ENCODE measurements around the gene SSR2. TPM values are rescaled to one million over a fixed set of nuclear protein-coding genes. Genes with fewer than 3 reads are reported as not detected.

The SSR2 gene
- total RNA-seq, 4 donors from 2014 or later: 97.6 to 474 (median 227) TPM

DNA sequence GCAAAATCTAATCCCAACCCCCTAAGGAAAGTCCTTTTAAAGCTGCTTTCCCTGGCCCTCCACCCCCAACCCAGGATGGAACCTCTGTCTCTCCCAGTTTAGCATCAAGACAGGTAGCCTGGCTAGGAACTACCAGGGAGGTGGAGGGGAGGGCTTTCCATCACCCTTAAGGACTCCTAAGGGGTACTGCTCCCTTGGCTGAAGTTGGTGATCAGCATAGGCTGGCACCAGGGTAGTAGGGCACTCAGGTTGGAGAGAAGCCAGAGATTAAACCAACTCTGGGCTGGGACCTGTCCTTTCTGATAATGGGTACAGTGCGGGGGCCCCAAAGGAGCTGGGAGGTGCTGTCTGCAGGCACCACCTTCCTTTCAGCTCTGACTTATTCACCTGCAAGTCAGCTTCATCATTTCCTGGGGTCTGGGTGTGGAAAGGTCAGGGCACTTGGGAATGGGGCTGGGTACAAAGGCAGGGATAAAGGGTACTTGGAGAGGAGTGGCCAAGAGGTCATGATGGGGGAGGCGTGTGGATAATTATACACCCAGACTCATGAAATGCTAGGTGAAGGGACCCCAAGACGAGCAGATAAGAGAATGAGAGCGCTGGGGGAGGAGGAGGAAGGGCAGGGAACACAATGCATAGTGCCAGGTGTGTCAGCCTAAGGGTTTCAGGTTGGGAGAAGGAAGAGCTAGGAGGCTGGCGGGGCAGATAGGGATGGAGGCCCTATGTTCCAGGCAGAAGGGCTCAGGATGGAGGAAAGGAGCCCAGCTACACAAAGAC is 43.6 kb downstream of the SSR2 start:
- TF ChIP-seq, protein P1, sequence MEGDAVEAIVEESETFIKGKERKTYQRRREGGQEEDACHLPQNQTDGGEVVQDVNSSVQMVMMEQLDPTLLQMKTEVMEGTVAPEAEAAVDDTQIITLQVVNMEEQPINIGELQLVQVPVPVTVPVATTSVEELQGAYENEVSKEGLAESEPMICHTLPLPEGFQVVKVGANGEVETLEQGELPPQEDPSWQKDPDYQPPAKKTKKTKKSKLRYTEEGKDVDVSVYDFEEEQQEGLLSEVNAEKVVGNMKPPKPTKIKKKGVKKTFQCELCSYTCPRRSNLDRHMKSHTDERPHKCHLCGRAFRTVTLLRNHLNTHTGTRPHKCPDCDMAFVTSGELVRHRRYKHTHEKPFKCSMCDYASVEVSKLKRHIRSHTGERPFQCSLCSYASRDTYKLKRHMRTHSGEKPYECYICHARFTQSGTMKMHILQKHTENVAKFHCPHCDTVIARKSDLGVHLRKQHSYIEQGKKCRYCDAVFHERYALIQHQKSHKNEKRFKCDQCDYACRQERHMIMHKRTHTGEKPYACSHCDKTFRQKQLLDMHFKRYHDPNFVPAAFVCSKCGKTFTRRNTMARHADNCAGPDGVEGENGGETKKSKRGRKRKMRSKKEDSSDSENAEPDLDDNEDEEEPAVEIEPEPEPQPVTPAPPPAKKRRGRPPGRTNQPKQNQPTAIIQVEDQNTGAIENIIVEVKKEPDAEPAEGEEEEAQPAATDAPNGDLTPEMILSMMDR (IDR thresholded peaks at IDR 0.05): no peak
- no peak for TF ChIP-seq POLR2A (IDR thresholded peaks at IDR 0.05)
- no peak for DNase-seq
- H3K27ac ChIP-seq: peak overlapping the region; percentile 95 to 99
- H3K36me3 ChIP-seq: no peaks in the 10 kb centered on the region
- H3K4me1 ChIP-seq: peaks cover 8 to 31% of the 10 kb centered on the region in 2 donors
- peak overlapping the region; percentile 70 to 91 for H3K4me3 ChIP-seq
- H3K9me3 ChIP-seq: no peaks in the 10 kb centered on the region
- intact Hi-C loops (cut with DNase I; ENCODE audit: low total_unique reads): no loop called here
- no peaks in the 10 kb centered on the region for H3K27me3 ChIP-seq

DNA sequence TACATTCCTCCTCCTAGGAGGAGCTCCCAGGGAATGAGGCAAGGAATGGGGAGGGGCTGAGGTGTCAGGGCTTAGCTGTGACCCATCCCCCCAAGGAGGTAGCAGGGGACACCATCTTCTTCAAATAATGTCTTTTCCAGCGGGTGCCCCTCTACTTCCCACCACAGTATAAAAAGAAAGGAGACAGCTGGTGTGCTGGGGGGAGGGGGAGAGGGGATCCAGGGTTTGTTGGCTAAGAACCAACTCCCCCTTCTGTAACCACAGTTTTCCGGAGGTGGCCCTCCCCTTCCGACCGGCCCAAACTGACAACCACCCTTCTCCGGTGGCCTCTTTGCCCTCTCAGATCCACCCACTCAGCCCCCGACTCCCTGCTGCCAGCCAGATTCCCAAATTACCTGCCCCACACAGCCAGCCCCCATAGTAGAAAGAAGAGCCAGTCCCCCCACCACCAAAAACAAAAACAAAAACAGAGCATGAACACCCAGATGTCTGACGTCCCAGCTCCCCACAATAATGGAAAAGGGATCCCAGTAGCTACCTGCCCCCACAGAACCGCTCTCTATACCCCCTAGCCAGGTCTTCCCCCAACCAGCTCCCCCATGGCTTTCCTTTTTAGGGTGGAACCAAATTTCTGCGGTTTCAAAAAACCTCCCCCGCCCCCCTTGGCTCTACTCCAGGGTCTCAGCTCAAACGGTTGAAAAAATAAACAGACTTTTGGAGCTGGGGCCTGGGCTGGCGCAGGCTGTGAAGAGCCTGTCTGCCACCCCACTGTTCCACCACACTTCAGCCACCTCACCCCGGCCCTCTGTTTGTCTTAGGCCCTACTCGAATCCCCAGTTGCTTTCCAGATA is 44.5 kb downstream of the SSR2 start:
- intact Hi-C loops (cut with DNase I; ENCODE audit: low total_unique reads): no loop called here
- peak; percentile 79 to 81 for DNase-seq
- Histone ChIP-seq H3K27ac (peak overlapping the region; percentile 95 to 99), H3K36me3 (no peaks in the 10 kb centered on the region), H3K4me3 (peak overlapping the region; percentile 70 to 91), H3K27me3 (no peaks in the 10 kb centered on the region), H3K9me3 (no peaks in the 10 kb centered on the region), H3K4me1 (peaks cover 4 to 24% of the 10 kb centered on the region in 2 donors)
- TF ChIP-seq, protein P1 (IDR thresholded peaks at IDR 0.05): no peak
- peak; percentile 6 to 35 for TF ChIP-seq POLR2A (IDR thresholded peaks at IDR 0.05)

DNA sequence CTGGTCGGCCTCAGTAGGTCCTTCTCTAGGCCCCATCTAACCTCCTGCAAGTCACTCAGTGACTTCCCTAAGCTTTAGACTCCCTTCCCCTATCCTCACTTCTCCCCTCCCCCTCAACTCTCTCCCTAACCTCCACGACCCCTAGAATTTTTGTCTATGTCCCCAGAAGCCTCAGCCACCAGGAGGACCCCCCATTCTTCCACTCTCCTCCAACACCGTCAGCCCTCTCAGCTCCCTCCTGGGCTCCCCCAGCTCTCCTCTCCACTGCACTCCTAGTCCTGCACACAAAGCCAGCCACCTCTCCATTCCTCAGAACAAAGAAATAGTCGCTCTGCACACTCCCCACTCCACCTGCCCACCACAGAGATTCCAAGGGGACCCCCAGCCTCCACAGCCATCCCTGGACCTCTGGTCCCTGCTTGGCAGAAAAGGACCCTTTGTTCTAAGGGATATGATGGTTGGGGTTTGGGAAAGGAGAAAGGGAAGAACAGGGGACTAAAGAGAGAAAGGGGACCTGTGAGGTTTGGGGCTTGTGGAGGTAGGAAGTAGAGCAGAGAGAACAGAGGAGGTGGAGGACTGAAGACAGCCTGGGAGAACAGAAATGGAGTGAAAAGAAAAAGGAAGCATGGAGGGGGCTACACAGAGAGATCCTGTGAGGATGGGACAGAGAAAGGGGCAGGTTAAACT is 45.2 kb downstream of the SSR2 start:
- Histone ChIP-seq H3K9me3 (no peaks in the 10 kb centered on the region), H3K36me3 (no peaks in the 10 kb centered on the region), H3K4me3 (peak overlapping the region; percentile 70 to 91), H3K27me3 (no peaks in the 10 kb centered on the region), H3K27ac (peak overlapping the region; percentile 95 to 99), H3K4me1 (peaks cover 10 to 29% of the 10 kb centered on the region in 2 donors)
- no peak for DNase-seq
- intact Hi-C loops (cut with DNase I; ENCODE audit: low total_unique reads): no loop called here
- TF ChIP-seq, protein P1 (IDR thresholded peaks at IDR 0.05): no peak
- TF ChIP-seq POLR2A (IDR thresholded peaks at IDR 0.05): no peak

DNA sequence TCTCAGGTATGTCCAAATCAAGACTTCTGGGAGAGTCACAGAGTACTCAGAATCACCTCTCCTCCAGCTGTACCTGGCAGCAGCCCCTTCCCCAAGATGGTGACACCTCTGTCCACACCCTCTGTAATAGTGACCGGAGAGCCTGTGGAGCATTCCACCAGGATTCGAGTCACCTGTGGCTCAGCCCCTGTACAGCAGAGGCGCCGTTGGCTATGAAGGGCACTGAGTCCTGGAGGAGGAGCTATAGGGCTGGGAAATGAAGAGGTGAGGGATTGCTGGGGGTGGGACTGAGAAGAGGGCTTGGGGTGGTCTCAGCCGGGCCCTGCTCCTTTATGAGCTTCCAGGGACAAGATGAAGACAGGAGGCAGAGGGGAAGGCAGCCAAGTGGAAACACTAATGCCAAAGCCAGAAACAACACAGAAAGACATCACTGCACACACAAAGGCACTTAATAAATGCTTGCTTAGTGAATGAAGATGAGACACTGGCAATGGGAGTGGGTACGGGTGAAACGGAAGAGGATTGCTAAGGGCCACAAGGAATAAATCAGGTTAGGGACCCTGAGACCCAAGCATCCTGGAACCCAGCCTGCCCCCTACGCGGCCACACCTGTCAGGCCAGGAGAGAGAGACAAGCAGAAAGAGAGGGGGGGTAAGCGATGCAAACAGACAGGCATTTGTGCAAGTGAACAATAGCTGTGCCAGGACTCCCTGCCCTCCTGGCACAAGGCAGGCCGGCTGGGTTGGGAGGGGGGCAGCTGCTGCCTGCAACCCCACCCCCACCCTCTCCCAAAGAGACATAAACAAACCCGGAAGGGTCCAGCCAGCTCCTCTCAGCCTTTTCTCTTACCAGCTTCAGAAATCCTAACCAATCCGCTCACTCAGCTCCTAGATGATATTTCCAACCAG is 46.3 kb downstream of the SSR2 start:
- H3K9me3 ChIP-seq: no peaks in the 10 kb centered on the region
- peak overlapping the region in 1 of 2 donors; percentile 70 for H3K4me3 ChIP-seq
- H3K4me1 ChIP-seq: peaks cover 10 to 29% of the 10 kb centered on the region in 2 donors
- H3K36me3 ChIP-seq: no peaks in the 10 kb centered on the region
- peak overlapping the region; percentile 95 to 99 for H3K27ac ChIP-seq
- DNase-seq: no peak
- H3K27me3 ChIP-seq: no peaks in the 10 kb centered on the region
- TF ChIP-seq, protein P1 (IDR thresholded peaks at IDR 0.05): no peak
- no peak for TF ChIP-seq POLR2A (IDR thresholded peaks at IDR 0.05)
- intact Hi-C loops (cut with DNase I; ENCODE audit: low total_unique reads): no loop called here

All from uterus (tissue), 4 donors.